HepG2 (cell line): ENCODE data around the gene OR5AP2. TPM values are rescaled to one million over a fixed set of nuclear protein-coding genes. Genes with fewer than 3 reads are reported as not detected.

Experiments used
- ATAC-seq: fragments of 200-7000 bp; cut with Tn5 transposase; 3 replicates; pipeline ENCODE4 v1.9.1; 2020; ENCODE audit warnings: mild to moderate bottlenecking, moderate library complexity
- BruUV-seq: library from RNA; stranded (reverse); fragments of 400-500 nt; replicated peaks from 2 replicates; lab custom pipeline; 2021; lab: Mats Ljungman, UMichigan
- CTCF ChIA-PET: fragments of 300-600 bp; formaldehyde crosslinking; extraction: SDS; loops from one replicate; lab custom pipeline; 2021; ENCODE audit warnings: low total read pairs, inconsistent platforms, low intra/inter-chr PET ratio; lab: Yijun Ruan, JAX
- POLR2A ChIA-PET: fragments of 350-600 bp; sonication (Branson Sonifier 250); formaldehyde crosslinking; loops from one replicate; lab custom pipeline; 2020; ENCODE audit warnings: antibody characterized with exemption, inconsistent platforms; lab: Yijun Ruan, JAX
- DNase-seq: peaks from one replicate; pipeline ENCODE4 v3.0.0-alpha.2; 2015; ENCODE audit warnings: low spot score
- FAIRE-seq: peaks from 3 replicates; lab custom pipeline; 2011; peaks lifted over from hg19 to GRCh38; lab: Jason Lieb, UNC
- H2AFZ ChIP-seq: one replicate; pipeline ENCODE4 v1.6.1; 2011; ENCODE audit warnings: low read length, inconsistent platforms
- H3K27ac ChIP-seq: fragments of 300-600 bp; 3 replicates; pipeline ENCODE4 v1.8.0; 2011; ENCODE audit warnings: mixed run types, mild to moderate bottlenecking, mixed read lengths, low read length, inconsistent platforms; ENCODE audit not compliant: insufficient read depth; ENCODE audit errors: extremely low read length
- H3K27me3 ChIP-seq, 2 experiments: fragments of 200-600 bp in 1 of 2; 2 replicates in 1 of 2; 3 replicates in 1 of 2; pipeline versions ENCODE4 v1.6.0 to v1.8.0; 2011; ENCODE audit warnings: low read length in 2 of 2, mild to moderate bottlenecking in 2 of 2, moderate library complexity in 2 of 2, inconsistent platforms in 1 of 2; ENCODE audit not compliant: insufficient read depth in 2 of 2, control insufficient read depth in 1 of 2
- H3K36me3 ChIP-seq, 2 experiments: fragments of 200-600 bp in 1 of 2; replicated peaks in 1 of 2; 2 replicates in 1 of 2; 3 replicates in 1 of 2; pipeline versions ENCODE4 v1.5.1 to v1.8.0; 2011; ENCODE audit warnings: low read length in 2 of 2, inconsistent platforms in 1 of 2; ENCODE audit not compliant: insufficient read depth in 2 of 2, control insufficient read depth in 1 of 2
- H3K4me1 ChIP-seq: 2 replicates; pipeline ENCODE4 v1.5.1; 2012; ENCODE audit warnings: low read length, inconsistent platforms; ENCODE audit not compliant: insufficient read depth
- H3K4me2 ChIP-seq: 2 replicates; pipeline ENCODE4 v1.6.0; 2011; ENCODE audit warnings: low read depth, low read length, inconsistent platforms
- H3K4me3 ChIP-seq, 3 experiments: fragments of 200-600 bp in 1 of 3; sonication (generic), shearing (Covaris generic) in 1 of 3; replicated peaks in 1 of 3; 2 replicates each; pipeline ENCODE4 v1.5.1; 2011 to 2016; ENCODE audit warnings: low read length in 3 of 3, inconsistent platforms in 2 of 3, low read depth in 2 of 3, mild to moderate bottlenecking in 2 of 3, control low read depth in 1 of 3, mixed read lengths in 1 of 3; ENCODE audit not compliant: insufficient read depth in 1 of 3
- H3K79me2 ChIP-seq: one replicate; pipeline ENCODE4 v1.6.1; 2011; ENCODE audit warnings: low read length, inconsistent platforms; ENCODE audit not compliant: insufficient read depth
- H3K9ac ChIP-seq: 2 replicates; pipeline ENCODE4 v1.6.0; 2011; ENCODE audit warnings: mild to moderate bottlenecking, low read depth, low read length, inconsistent platforms; ENCODE audit not compliant: insufficient read depth
- H3K9me3 ChIP-seq: 2 replicates; pipeline ENCODE4 v1.5.1; 2012; ENCODE audit warnings: mild to moderate bottlenecking, low read length
- H4K20me1 ChIP-seq: 2 replicates; pipeline ENCODE4 v1.6.0; 2011; ENCODE audit warnings: inconsistent platforms, mild to moderate bottlenecking, low read length, moderate library complexity; ENCODE audit not compliant: insufficient read depth
- BATF2 ChIP-seq: sonication (generic); formaldehyde crosslinking; IDR thresholded peaks from 2 replicates; pipeline ENCODE4 v1.8.0; 2022; ENCODE audit warnings: mild to moderate bottlenecking, missing genetic modification reagents, moderate library complexity
- ERF ChIP-seq: IDR thresholded peaks from 2 replicates; pipeline ENCODE4 v1.6.1; 2018; ENCODE audit warnings: missing biosample characterization, missing genetic modification reagents
- GRHL1 ChIP-seq: sonication (generic); formaldehyde crosslinking; conservative IDR thresholded peaks from 2 replicates; pipeline ENCODE4 v1.8.0; 2022; ENCODE audit warnings: missing genetic modification reagents
- HMGXB4 ChIP-seq, 2 experiments: sonication (generic) in 1 of 2; formaldehyde crosslinking in 1 of 2; IDR thresholded peaks; 2 replicates each; pipeline versions ENCODE4 v1.4.0 to v1.6.1; 2018 to 2020; ENCODE audit warnings: missing genetic modification reagents in 2 of 2, borderline replicate concordance in 1 of 2, low read depth in 1 of 2, mild to moderate bottlenecking in 1 of 2, missing biosample characterization in 1 of 2
- IRX3 ChIP-seq: sonication (generic); formaldehyde crosslinking; IDR thresholded peaks from 2 replicates; pipeline ENCODE4 v1.8.1; 2023; ENCODE audit warnings: mild to moderate bottlenecking, low read depth, missing genetic modification reagents, borderline replicate concordance
- KLF15 ChIP-seq: sonication (generic); formaldehyde crosslinking; IDR thresholded peaks from 2 replicates; pipeline ENCODE4 v1.8.1; 2023; ENCODE audit warnings: borderline replicate concordance, mild to moderate bottlenecking, inconsistent platforms, missing genetic modification reagents, mixed read lengths
- MED13 ChIP-seq: sonication (generic); formaldehyde crosslinking; IDR thresholded peaks from 2 replicates; pipeline ENCODE4 v1.5.0; 2020; ENCODE audit warnings: missing genetic modification reagents
- MXI1 ChIP-seq: IDR thresholded peaks from 3 replicates; pipeline ENCODE4 v1.6.1; 2012; ENCODE audit warnings: low read depth, low read length, inconsistent platforms, borderline replicate concordance
- SNAI1 ChIP-seq: sonication (generic); formaldehyde crosslinking; IDR thresholded peaks from 2 replicates; pipeline ENCODE4 v1.5.0; 2020; ENCODE audit warnings: mild to moderate bottlenecking, missing genetic modification reagents, borderline replicate concordance
- SNAPC4 ChIP-seq: sonication (generic); formaldehyde crosslinking; IDR thresholded peaks from 2 replicates; pipeline ENCODE4 v1.4.0; 2020; ENCODE audit warnings: mild to moderate bottlenecking, missing genetic modification reagents
- TEF ChIP-seq: sonication (generic); formaldehyde crosslinking; IDR thresholded peaks from 2 replicates; pipeline ENCODE4 v1.5.0; 2020; ENCODE audit warnings: missing genetic modification reagents
- TOE1 ChIP-seq: sonication (generic); formaldehyde crosslinking; IDR thresholded peaks from 2 replicates; pipeline ENCODE4 v1.4.0; 2020; ENCODE audit warnings: mild to moderate bottlenecking, missing genetic modification reagents
- ZKSCAN1 ChIP-seq: fragments of 150-350 bp; IDR thresholded peaks from 2 replicates; pipeline ENCODE4 v1.6.1; 2014; ENCODE audit warnings: low read length
- ZNF138 ChIP-seq: sonication (generic); formaldehyde crosslinking; IDR thresholded peaks from 2 replicates; pipeline ENCODE4 v1.5.0; 2020; ENCODE audit warnings: mild to moderate bottlenecking, low read depth, missing genetic modification reagents
- ZNF331 ChIP-seq: sonication (generic); formaldehyde crosslinking; IDR thresholded peaks from 2 replicates; pipeline ENCODE4 v1.4.0; 2020; ENCODE audit warnings: missing genetic modification reagents
- WGBS: methylation state at CpG from one replicate; pipeline ENCODE4 v1.1.6; 2017; ENCODE audit warnings: low lambda C conversion rate; 5-methylcytosine and 5-hydroxymethylcytosine counted together
- in situ Hi-C: cut with HindIII; loops from 2 replicates; pipeline ENCODE4 v1.10.0; 2017; ENCODE audit warnings: low pct_unique_long_range_greater_than_20kb; ENCODE audit not compliant: extremely low pct_ligation_motif_present
- intact Hi-C: fragments of 100-400 bp; cut with micrococcal nuclease; formaldehyde crosslinking; loops from one replicate; pipeline ENCODE4 v1.10.0; 2022; ENCODE audit not compliant: unreplicated experiment
- polyA plus RNA-seq, 8 experiments: library from polyadenylated mRNA; depleted of rRNA in 3 of 8; stranded (reverse) in 7 of 8; unstranded in 1 of 8; fragments of >200 nt; fragmentation: Illumina TruSeq in 4 of 8; extraction: Trizol in 4 of 8; gene quantifications; 2 replicates each; pipeline versions ENCODE4 v1.2.1 to v1.2.3, GENCODE V29; 2011 to 2016; ENCODE audit warnings: low read depth in 4 of 8, missing spikeins in 1 of 8, mixed read lengths in 1 of 8; ENCODE audit not compliant: insufficient read depth in 1 of 8
- total RNA-seq, 5 experiments: library from RNA; depleted of rRNA; stranded (reverse); fragments of >200 nt; fragmentation: Illumina TruSeq; extraction: Trizol; gene quantifications; 2 replicates each; pipeline ENCODE4 v1.2.3, GENCODE V29; 2016; ENCODE audit warnings: low read depth in 1 of 5

The OR5AP2 gene
- total and polyA plus RNA-seq, 2 of the 13 experiments (the other 11 are each of a cell fraction or from before 2014, with no cell fraction given), result not detected

- WGBS, result 8% methylated on average over 2 of the region's 2 CpGs
- ChIA-PET CTCF (no interaction called here), POLR2A (no interaction called here)
- in situ Hi-C loops, result no loop called here
- Histone ChIP-seq H3K27ac (no peak overlapping the region), H3K9ac (no peak overlapping the region), H3K4me2 (no peak overlapping the region), H3K9me3 (no peaks in the 10 kb centered on the region), H4K20me1 (no peaks in the 10 kb centered on the region), H2AFZ (no peak overlapping the region), H3K36me3 (no peaks in the 10 kb centered on the region), H3K79me2 (no peaks in the 10 kb centered on the region), H3K4me1 (no peaks in the 10 kb centered on the region), H3K4me3 (no peak overlapping the region), H3K27me3 (no peaks in the 10 kb centered on the region)
- ATAC-seq (no peak), FAIRE-seq (no peak), DNase-seq (no peak)
- intact Hi-C loops, result no loop called here
- BruUV-seq, result no TSS peak
- TF ChIP-seq TEF (no peak), BATF2 (no peak), HMGXB4 (CRISPR knock-in tag; IDR thresholded peaks at IDR 0.05; ENCODE audit: borderline replicate concordance in 1 of 2, low read depth in 1 of 2) (no peak), ZNF331 (CRISPR knock-in tag) (no peak), ERF (CRISPR knock-in tag) (no peak), MXI1 (no peak), ZNF138 (no peak), SNAI1 (CRISPR knock-in tag) (no peak), IRX3 (CRISPR knock-in tag) (no peak), GRHL1 (no peak), KLF15 (no peak), MED13 (no peak), ZKSCAN1 (no peak), TOE1 (CRISPR knock-in tag) (no peak), SNAPC4 (no peak)
Observed at GRCh38 chr11:56670984-56671383, 28.7 kb upstream of the OR5AP2 start.
